Lung (tissue), 12 donors: ENCODE results near the gene DDAH2. TPM values are rescaled to one million over a fixed set of nuclear protein-coding genes. Genes with fewer than 3 reads are reported as not detected.
A peak's percentile ranks its signal among the peaks of the same experiment; 100 is the strongest.

Experiments
- ATAC-seq: fragments of 200-7000 bp; cut with Tn5 transposase; one replicate; pipeline ENCODE4 v1.9.1; 2020; ENCODE audit warnings: moderate number of reproducible peaks; ENCODE audit not compliant: insufficient read depth, low FRiP score
- DNase-seq, 3 donors: peaks; one replicate each; pipeline ENCODE4 v3.0.0-alpha.2; 2013 to 2017
- H3K27ac ChIP-seq, 2 donors: one replicate each; pipeline ENCODE4 v1.5.1; 2013; ENCODE audit warnings: mild to moderate bottlenecking in 2 of 2, moderate library complexity in 2 of 2, control low read depth in 1 of 2, inconsistent platforms in 1 of 2, low read depth in 1 of 2, low read length in 1 of 2
- H3K27me3 ChIP-seq, 3 donors: one replicate each; pipeline ENCODE4 v1.5.1; 2013; ENCODE audit warnings: low read length in 2 of 3; ENCODE audit not compliant: control insufficient read depth in 3 of 3, insufficient read depth in 3 of 3
- H3K36me3 ChIP-seq, 4 donors: one replicate each; pipeline ENCODE4 v1.5.1; 2013; ENCODE audit warnings: low read length in 4 of 4, mild to moderate bottlenecking in 1 of 4, moderate library complexity in 1 of 4; ENCODE audit not compliant: control insufficient read depth in 4 of 4, insufficient read depth in 4 of 4
- H3K4me1 ChIP-seq, 5 donors: one replicate each; pipeline ENCODE4 v1.5.1; 2013; ENCODE audit warnings: low read length in 5 of 5, mild to moderate bottlenecking in 2 of 5, moderate library complexity in 1 of 5; ENCODE audit not compliant: control insufficient read depth in 5 of 5, insufficient read depth in 5 of 5
- H3K4me3 ChIP-seq: one replicate; pipeline ENCODE4 v1.5.1; 2013; ENCODE audit warnings: mild to moderate bottlenecking, control low read depth, moderate library complexity
- H3K9ac ChIP-seq, 2 donors: one replicate each; pipeline ENCODE4 v1.5.1; 2013; ENCODE audit warnings: low read length in 2 of 2, control low read depth in 1 of 2; ENCODE audit not compliant: insufficient read depth in 1 of 2
- H3K9me3 ChIP-seq, 4 donors: one replicate each; pipeline ENCODE4 v1.5.1; 2013; ENCODE audit warnings: low read length in 3 of 4, mild to moderate bottlenecking in 1 of 4, moderate library complexity in 1 of 4; ENCODE audit not compliant: control insufficient read depth in 4 of 4, insufficient read depth in 3 of 4
- CTCF ChIP-seq: IDR thresholded peaks from 2 replicates; pipeline ENCODE4 v1.5.1; 2012; ENCODE audit warnings: mild to moderate bottlenecking; ENCODE audit errors: control extremely low read depth, extremely low read depth
- WGBS, 2 donors: extraction: QIAGEN DNeasy Blood & Tissue Kit; methylation state at CpG; one replicate each; pipeline ENCODE4 v1.1.7; 2013; 5-methylcytosine and 5-hydroxymethylcytosine counted together
- polyA plus RNA-seq, 2 donors: library from polyadenylated mRNA; stranded (reverse); fragments of 200-250 nt; gene quantifications; one replicate each; pipeline ENCODE4 v1.2.1, GENCODE V29; 2013
- total RNA-seq, 2 donors: library from RNA; depleted of rRNA in 1 of 2; stranded (reverse); fragments of >200 nt in 1 of 2; gene quantifications; one replicate each; pipeline ENCODE4 v1.2.1, GENCODE V29; 2014 to 2021
- donor health status: control.
- donor health status: control.
- donor health status: Bipolar disorder and iron deficiency.
- donor health status: healthy.
- donor health status: DM: yes; HTN: yes; CAD: no.

The DDAH2 gene
- total and polyA plus RNA-seq, 4 donors, result 60.3 to 130 (median 91.3) TPM

GRCh38 chr6:31719001-31719400 is 10.1 kb downstream of the DDAH2 start:
- no peak overlapping the region for H3K9ac ChIP-seq
- H3K36me3 ChIP-seq, result no peaks in the 10 kb centered on the region
- no peaks in the 10 kb centered on the region for H3K9me3 ChIP-seq
- WGBS, 2 donors, result 91% methylated on average over 6 of the region's 6 CpGs
- H3K4me1 ChIP-seq, result peaks cover 0 to 25% (median 0%) of the 10 kb centered on the region in 5 donors
- no peak for ATAC-seq
- peak overlapping the region in 1 of 2 donors; percentile 23 for H3K27ac ChIP-seq
- no peak for TF ChIP-seq CTCF
- DNase-seq, result no peak
- H3K4me3 ChIP-seq, result no peak overlapping the region
- no peaks in the 10 kb centered on the region for H3K27me3 ChIP-seq

- Histone ChIP-seq H3K27me3 (no peaks in the 10 kb centered on the region), H3K9ac (no peak overlapping the region), H3K4me1 (peaks cover 0 to 29% (median 0%) of the 10 kb centered on the region in 5 donors), H3K36me3 (no peaks in the 10 kb centered on the region), H3K4me3 (no peak overlapping the region), H3K27ac (no peak overlapping the region), H3K9me3 (no peaks in the 10 kb centered on the region)
- TF ChIP-seq CTCF, result no peak
- no peak for ATAC-seq
- WGBS, 2 donors, result 63 to 86% methylated on average over 1 of the region's 1 CpG
- peak in 1 of 3 donors; percentile 63 for DNase-seq
These were observed 10.8 kb downstream of the DDAH2 start for GRCh38 chr6:31718265-31718664.

GRCh38 chr6:31717499-31718222 is 11.4 kb downstream of the DDAH2 start:
- no peaks in the 10 kb centered on the region for H3K27me3 ChIP-seq
- H3K9ac ChIP-seq, result no peak overlapping the region
- H3K4me1 ChIP-seq, result peaks cover 0 to 29% (median 0%) of the 10 kb centered on the region in 5 donors
- TF ChIP-seq CTCF, result no peak
- no peak for DNase-seq
- H3K36me3 ChIP-seq, result no peaks in the 10 kb centered on the region
- H3K4me3 ChIP-seq, result no peak overlapping the region
- ATAC-seq, result no peak
- 78 to 82% methylated on average over 10 of the region's 10 CpGs for WGBS, 2 donors
- H3K27ac ChIP-seq, result no peak overlapping the region
- H3K9me3 ChIP-seq, result no peaks in the 10 kb centered on the region
